ENCODE results near the gene ERCC4. TPM values are rescaled to one million over a fixed set of nuclear protein-coding genes. Genes with fewer than 3 reads are reported as not detected.

ERCC4 gene
- total and polyA plus RNA-seq, 2 of the 8 experiments (the other 6 are each of a cell fraction or from before 2014, with no cell fraction given) = 1.6 to 13.2 TPM

- Histone ChIP-seq H3K4me3 (ENCODE audit: extremely low read depth in 1 of 4, insufficient read depth in 2 of 4, low read depth in 3 of 4, low read length in 4 of 4) (no peak overlapping the region), H3K27me3 (replicated peaks in 1 of 4; ENCODE audit: control insufficient read depth in 3 of 4, extremely low read depth in 1 of 4, insufficient read depth in 3 of 4, low read length in 3 of 4) (no peaks in the 10 kb centered on the region), H4K5ac (ENCODE audit: insufficient read length, low read depth, low read length) (no peak overlapping the region), H3K4me2 (ENCODE audit: insufficient read depth in 1 of 2, low read depth in 2 of 2, low read length in 2 of 2) (no peak overlapping the region), H3K36me3 (ENCODE audit: control insufficient read depth in 2 of 4, insufficient read depth in 4 of 4, low read length in 3 of 4) (no peaks in the 10 kb centered on the region), H4K20me1 (replicated peaks in 1 of 2; ENCODE audit: control insufficient read depth in 1 of 2, insufficient read depth in 2 of 2, low read length in 2 of 2) (no peaks in the 10 kb centered on the region), H2BK15ac (ENCODE audit: low read length) (no peak overlapping the region), H2BK20ac (ENCODE audit: low read length) (no peak overlapping the region), H3K79me2 (ENCODE audit: control insufficient read depth in 1 of 2, insufficient read depth in 2 of 2, low read length in 2 of 2) (no peaks in the 10 kb centered on the region), H3K9me3 (ENCODE audit: insufficient read depth in 2 of 2, low read depth in 1 of 2, low read length in 1 of 2) (no peaks in the 10 kb centered on the region), H3K23me2 (ENCODE audit: low read depth, low read length) (no peaks in the 10 kb centered on the region), H2BK5ac (ENCODE audit: low read depth, low read length) (no peak overlapping the region), H3K79me1 (ENCODE audit: low read depth, low read length) (no peaks in the 10 kb centered on the region), H2AK5ac (ENCODE audit: low read depth, low read length) (no peak overlapping the region), H3K4ac (replicated peaks; ENCODE audit: insufficient read length, low read depth, low read length) (no peak overlapping the region), H3K4me1 (replicated peaks in 1 of 4; ENCODE audit: control insufficient read depth in 3 of 4, insufficient read depth in 4 of 4, low read length in 3 of 4) (no peaks in the 10 kb centered on the region), H3K14ac (ENCODE audit: insufficient read length) (no peak overlapping the region), H3K27ac (ENCODE audit: low read depth, low read length) (no peak overlapping the region), H4K8ac (ENCODE audit: extremely low read depth, insufficient read depth, low read length) (no peak overlapping the region), H3K23ac (ENCODE audit: insufficient read length) (no peak overlapping the region), H3K18ac (ENCODE audit: extremely low read depth, low read length) (no peak overlapping the region), H2BK12ac (ENCODE audit: low read depth, low read length) (no peak overlapping the region), H3K56ac (replicated peaks; ENCODE audit: insufficient read length, low read depth, low read length) (no peak overlapping the region), H3K9ac (replicated peaks in 1 of 4; ENCODE audit: extremely low read depth in 1 of 4, low read depth in 3 of 4, low read length in 3 of 4) (no peak overlapping the region), H2BK120ac (replicated peaks; ENCODE audit: low read depth, low read length) (no peak overlapping the region), H2AFZ (ENCODE audit: low read length) (no peak overlapping the region), H4K91ac (replicated peaks; ENCODE audit: insufficient read length, low read length) (no peak overlapping the region)
- DNase-seq (ENCODE audit: low read depth in 1 of 2, low spot score in 2 of 2) (no peak), FAIRE-seq (no peak)
- POLR2A ChIA-PET (ENCODE audit: partially characterized antibody) = no interaction called here
- CTCF ChIA-PET (ENCODE audit: partially characterized antibody) = interaction anchor here (1.1 kb wide), 1 partner anchor 9 kb away, joined by 3 read pairs; no protein-coding TSS in a partner anchor
- WGBS, 2 experiments (ENCODE audit: extremely low coverage in 1 of 2, insufficient coverage in 1 of 2, insufficient read length in 1 of 2, insufficient replicate concordance in 2 of 2, low coverage in 1 of 2, low lambda C conversion rate in 2 of 2, missing lambda C conversion rate in 1 of 2) = 91% methylated on average over 6 of the region's 6 CpGs; no CpG with 5 or more reads in 1 of the 2 experiments
- TF ChIP-seq CTBP2 (IDR thresholded peaks at IDR 0.05; ENCODE audit: borderline replicate concordance, insufficient read depth, insufficient read length, low read length) = no peak
- TF ChIP-seq BRCA1 (IDR thresholded peaks at IDR 0.05; ENCODE audit: low read depth, low read length) = no peak
- no peak for TF ChIP-seq SIN3A (conservative IDR thresholded peaks at IDR 0.05 in 1 of 2, IDR thresholded peaks at IDR 0.05 in 1 of 2; ENCODE audit: low read depth in 1 of 2, low read length in 2 of 2)
- TF ChIP-seq TBP (IDR thresholded peaks at IDR 0.05; ENCODE audit: low read depth, low read length) = no peak
- TF ChIP-seq TAF1 (IDR thresholded peaks at IDR 0.05; ENCODE audit: low read depth, low read length) = no peak
- TF ChIP-seq PHF8 (conservative IDR thresholded peaks at IDR 0.05; ENCODE audit: low read depth, low read length) = no peak
- no peak for TF ChIP-seq CEBPB (IDR thresholded peaks at IDR 0.05; ENCODE audit: low read depth, low read length)
- TF ChIP-seq SAP30 (IDR thresholded peaks at IDR 0.05; ENCODE audit: insufficient read depth, insufficient replicate concordance, low read length) = no peak
- TF ChIP-seq GABPA (IDR thresholded peaks at IDR 0.05; ENCODE audit: borderline replicate concordance, insufficient read depth, low read length) = no peak
Observed at GRCh38 chr16:13977177-13977576, 57.2 kb downstream of the ERCC4 start.
